HG02981 (cell line): ENCODE measurements around the gene MACROD2.

Experiments
- ATAC-seq: cut with Tn5 transposase; IDR thresholded peaks from one replicate; pipeline ENCODE4 v1.9.1; 2021; ENCODE audit warnings: mild to moderate bottlenecking, moderate library complexity; ENCODE audit not compliant: unreplicated experiment

The MACROD2 gene

DNA sequence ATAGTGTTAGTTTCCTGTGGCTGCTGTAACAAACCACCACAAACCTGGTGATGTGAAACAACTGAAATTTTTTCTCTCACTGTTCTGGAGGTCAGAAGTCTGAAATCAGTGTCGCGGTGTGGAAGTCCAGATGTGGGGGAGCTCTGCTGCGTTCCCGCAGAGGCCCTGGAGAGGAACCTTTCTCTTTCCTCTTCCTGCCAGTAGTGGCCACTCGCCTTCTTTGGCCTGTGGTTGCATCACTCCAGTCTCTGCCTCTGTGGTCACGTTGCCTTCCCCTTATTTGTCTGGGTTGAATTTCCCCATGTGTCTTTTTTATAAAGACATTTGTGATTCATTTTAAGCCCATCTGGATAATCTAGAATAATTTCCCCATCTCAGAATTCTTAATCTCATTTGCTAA is 637.6 kb downstream of the MACROD2 start:
- no peak for ATAC-seq

GRCh38 chr20:14633507-14633906 is 638.2 kb downstream of the MACROD2 start:
- no peak for ATAC-seq

DNA sequence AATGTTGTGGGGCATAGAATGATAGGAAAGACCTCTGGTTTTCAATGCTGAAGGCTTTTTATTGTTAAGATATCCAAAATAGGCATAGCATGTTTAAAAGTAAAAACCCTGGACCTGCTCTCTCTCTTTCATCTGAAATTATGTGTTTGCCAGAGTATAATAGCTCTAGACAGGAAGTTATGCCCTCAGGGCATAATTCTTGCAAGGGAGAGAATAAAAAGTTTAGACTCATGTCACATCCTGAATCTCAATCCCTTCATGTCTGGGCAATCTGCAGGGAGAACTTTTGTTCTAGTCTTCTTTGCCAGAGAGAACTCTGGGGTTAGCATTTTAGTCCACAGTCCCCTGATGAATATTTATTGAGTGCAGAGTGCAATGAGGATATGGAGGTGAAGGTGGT is 639.3 kb downstream of the MACROD2 start:
- ATAC-seq: no peak

DNA sequence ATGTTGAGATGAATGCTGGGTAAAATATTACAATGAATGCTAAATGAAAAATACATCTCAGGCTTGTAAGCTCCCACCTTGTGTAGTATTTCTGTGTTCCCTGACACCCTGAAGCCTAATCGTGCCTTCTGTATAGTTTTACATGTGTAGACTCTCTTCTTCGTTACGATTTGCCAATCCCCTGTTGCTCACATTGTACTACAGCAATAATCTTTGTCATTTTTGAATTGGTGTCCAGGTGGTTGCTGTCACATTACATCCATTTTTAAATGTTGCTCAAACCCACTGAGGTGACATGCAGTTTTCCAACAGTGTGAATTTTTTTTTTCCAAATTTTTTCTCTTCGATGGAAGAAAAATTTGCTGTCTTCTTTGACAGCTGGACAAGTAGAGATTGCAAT is 642.1 kb downstream of the MACROD2 start:
- no peak for ATAC-seq

DNA sequence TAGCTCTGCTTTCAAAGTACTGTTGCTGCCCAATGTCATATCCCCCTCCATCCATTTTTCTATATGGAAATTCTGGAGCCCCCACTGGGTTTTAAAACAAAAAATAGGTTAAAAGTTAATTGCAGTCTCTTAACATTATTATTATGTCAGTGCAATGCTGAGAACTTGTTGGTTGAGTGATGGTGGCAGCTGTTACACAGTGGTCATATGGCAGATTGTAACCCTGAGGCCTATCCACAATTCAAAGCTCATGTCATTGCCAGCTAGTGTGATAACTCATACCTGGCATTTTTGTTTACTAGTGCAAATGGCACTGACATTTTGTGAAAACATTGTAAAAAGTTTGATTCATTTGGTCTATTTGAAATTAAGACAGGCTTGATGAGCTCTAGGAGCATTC is 647.8 kb downstream of the MACROD2 start:
- no peak for ATAC-seq

DNA sequence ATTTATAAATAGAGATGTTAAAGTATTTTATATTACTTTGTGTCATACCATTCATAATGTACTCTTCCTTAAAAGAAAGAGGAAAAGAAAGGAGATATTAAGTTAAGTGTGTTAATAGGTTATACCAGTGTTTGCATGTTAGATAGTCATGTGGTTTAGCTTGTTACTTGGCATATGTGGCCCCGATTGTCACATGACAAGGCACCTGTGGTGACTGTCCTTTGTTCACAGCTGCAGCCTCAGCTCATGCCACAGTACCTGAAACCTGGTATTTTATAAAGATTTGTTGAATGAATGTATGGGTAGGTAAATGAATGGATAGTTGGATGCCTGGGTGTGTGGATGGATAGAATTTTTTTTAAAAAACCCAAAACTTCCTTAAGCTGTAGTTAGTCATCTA is 648.2 kb downstream of the MACROD2 start:
- no peak for ATAC-seq

GRCh38 chr20:14644306-14645097 is 649.2 kb downstream of the MACROD2 start:
- ATAC-seq: no peak

DNA sequence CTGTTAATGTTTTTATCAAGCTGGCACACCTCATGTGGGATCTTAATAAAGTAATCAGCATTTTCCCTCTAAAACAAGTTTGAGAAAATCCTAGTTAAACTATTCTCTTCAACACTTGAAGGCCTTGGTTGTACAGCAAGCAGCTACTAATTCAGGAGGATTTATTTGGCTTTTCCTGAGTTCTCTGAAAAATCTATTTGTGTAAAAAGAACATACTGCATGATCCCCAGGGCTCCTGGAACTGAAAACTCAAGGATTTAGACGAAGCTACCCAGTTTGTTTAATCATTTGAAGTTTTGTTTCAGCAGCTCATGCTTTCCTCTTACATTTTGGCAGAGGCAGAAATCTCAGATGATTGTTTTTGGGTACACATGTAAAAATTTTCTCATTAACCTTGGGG is 651.7 kb downstream of the MACROD2 start:
- no peak for ATAC-seq

DNA sequence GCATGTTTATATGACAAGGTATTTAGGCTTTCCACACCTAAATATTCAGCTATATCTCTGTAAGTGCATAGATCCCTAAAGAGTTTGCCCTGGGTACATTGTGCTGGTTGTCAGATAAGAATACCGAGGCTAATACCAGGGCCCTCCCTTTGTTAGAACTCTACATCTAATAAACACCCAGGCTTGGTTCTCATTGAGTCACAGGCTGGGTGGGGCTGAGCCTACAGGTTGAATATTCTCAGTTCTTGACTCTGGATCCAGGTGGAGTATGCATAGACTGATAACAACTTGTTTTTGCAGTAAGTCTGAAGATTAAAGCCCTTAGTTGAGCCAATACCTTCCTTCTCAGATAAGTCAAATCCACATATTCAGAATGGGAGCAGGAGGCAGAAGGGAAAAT is 654.3 kb downstream of the MACROD2 start:
- ATAC-seq: no peak

DNA sequence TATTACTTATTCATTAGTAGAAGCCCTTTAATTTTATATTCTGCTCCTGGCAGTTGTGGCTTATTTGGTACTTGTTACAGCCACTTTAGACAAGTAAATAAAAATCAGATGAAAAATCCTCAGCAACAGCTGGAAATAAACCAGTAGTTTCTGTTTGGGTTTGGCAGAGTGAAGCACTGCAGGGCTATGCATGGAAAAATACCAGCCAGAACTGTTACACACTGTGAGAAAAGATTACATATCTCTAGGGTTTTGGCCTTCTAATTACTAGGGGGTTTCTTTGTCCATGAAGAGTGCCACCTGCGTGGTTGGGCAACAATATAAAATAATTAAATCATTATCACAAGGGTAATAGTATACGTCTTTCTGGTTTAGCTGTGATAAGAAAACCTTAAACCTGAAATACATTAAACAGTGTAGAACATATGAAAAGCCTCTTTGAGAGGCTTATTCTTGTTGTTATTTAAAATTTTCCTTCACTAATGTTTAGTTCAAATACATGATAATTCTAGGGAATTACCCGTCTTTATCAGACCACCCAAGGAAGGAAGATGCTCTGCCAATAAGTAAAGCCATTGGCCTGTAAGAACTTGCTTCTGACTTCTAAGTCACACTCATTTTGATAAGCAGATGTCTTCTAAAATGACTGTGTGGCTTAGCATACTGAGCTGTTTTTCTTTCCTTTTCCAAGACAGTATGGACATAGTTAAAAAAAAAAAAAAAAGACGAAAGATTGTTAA is 662.1 kb downstream of the MACROD2 start:
- ATAC-seq: no peak

GRCh38 chr20:14664101-14664500 is 668.8 kb downstream of the MACROD2 start:
- no peak for ATAC-seq

GRCh38 chr20:14666696-14667095 is 671.4 kb downstream of the MACROD2 start:
- no peak for ATAC-seq

DNA sequence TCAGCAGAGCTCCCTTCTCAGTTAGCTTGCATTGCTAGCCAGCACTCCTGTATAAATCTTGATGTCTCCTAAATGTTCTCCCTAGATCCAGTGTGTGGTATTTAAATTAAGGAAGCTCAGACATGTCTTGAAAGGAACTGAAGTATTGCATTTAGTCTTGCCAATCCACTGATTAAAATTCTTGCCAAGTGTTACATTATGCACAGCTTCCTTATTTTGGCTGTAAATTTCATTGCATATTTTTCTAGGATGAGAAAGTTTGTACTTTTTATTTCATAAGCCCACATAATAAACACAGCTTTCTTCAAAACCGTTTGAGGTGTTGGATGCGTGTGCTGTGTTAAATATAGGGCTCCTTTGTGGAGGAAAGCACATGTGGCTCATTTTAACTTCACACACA is 671.9 kb downstream of the MACROD2 start:
- ATAC-seq: no peak

DNA sequence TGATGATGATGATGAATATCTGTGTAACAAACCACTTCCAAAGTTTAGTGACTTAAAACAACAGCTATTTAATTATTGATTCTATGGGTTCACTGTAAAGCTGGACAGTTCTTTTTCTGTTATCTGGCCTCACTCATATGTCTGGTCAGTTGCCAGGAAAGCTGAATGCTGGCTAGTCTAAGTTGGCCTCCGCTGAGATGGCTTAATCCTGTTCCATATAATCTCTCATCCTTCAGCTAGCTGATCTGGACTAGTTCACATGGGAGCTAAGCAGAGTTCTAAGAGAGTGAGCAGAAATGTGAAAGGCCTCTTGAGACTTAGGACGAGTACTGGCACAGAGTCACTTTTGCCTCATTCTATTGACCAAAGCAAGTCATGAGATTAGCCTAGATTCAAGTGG is 676.8 kb downstream of the MACROD2 start:
- no peak for ATAC-seq

- no peak for ATAC-seq
These were observed 677.8 kb downstream of the MACROD2 start for GRCh38 chr20:14673164-14673563.

- no peak for ATAC-seq
These were observed 682.1 kb downstream of the MACROD2 start for GRCh38 chr20:14677455-14677854.

DNA sequence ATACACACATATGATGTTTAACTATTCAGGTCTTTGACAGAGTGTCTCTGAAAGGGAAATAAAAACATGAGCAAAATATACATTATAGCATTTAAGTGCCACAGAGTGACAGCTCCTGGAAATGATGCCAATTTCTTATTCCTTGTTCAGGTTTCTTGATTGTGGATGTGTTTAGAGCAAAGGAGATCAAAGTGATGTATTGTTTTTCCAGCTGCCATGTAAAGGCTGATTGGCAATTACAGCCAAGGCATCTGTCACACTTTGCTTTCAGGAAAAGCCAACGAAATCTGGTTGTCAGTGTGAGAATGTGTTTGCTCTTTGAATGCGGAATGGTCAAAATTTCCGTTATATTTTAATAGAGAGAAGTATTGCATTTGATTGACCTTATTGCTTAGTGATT is 689.9 kb downstream of the MACROD2 start:
- ATAC-seq: no peak

DNA sequence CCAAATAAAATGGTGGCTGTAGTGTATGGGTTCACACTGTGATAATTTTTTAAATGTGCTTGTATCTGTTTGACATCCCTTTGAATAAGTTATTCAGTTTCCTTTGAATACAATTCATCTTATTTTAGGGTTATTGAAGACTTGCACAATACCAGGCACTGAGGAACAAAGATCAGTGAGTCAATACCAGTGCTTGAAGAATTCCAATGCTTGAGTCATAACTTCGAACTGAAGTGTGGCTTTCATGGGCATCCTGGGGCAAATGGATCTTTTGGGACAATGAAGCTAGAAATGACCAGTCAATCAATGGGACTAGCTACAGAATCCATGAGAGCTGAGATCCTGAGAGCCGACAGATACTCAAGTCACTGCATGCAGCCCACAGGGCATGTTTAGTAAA is 692.0 kb downstream of the MACROD2 start:
- no peak for ATAC-seq

DNA sequence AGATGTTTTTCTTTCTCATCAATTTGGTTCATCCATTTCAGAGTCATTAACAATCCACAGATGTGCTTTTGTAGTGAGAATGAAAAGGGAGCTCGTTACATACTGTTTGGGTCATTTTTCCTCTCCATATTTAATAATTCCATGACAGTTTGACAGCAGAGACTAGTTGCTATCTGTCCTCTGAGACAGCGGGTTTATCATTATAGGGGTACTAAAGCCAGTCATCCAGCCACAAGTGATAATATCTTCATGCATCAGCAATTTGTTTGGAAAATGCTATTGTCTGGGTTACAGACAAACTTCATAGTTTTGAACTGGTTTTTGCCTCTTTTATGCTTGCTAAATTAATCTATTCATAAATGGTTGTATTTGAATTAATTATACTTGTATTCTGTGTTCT is 692.7 kb downstream of the MACROD2 start:
- ATAC-seq: no peak

DNA sequence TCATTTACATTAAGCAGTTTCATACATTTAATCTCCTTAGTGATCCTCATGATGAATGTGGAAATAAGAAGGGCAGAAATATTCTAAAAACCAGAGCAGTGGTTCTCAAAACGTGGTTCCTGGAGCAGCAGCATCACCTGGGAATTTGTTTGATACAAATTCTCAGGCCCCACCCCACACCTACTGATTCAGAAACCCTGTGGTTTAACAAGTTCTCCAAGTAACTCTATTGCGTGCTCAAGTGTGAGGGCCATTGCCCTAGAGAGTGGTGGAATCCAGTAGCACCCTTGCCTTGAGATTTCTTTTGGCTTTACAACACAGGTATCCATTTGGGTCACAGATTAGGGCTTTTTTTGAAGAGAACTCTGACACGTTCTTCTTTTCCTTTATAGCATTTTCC is 696.7 kb downstream of the MACROD2 start:
- ATAC-seq: no peak

GRCh38 chr20:14696478-14696877 is 701.2 kb downstream of the MACROD2 start:
- no peak for ATAC-seq

- ATAC-seq: no peak
These were observed 701.6 kb downstream of the MACROD2 start for GRCh38 chr20:14696937-14697336.
